ENCODE data around the gene PIGK. TPM values are rescaled to one million over a fixed set of nuclear protein-coding genes. Genes with fewer than 3 reads are reported as not detected.

The PIGK gene
- total and polyA plus RNA-seq, 2 donors (not counting 3 experiments of a cell fraction or from before 2014, with no cell fraction given), result 12.3 to 32.3 TPM

DNA sequence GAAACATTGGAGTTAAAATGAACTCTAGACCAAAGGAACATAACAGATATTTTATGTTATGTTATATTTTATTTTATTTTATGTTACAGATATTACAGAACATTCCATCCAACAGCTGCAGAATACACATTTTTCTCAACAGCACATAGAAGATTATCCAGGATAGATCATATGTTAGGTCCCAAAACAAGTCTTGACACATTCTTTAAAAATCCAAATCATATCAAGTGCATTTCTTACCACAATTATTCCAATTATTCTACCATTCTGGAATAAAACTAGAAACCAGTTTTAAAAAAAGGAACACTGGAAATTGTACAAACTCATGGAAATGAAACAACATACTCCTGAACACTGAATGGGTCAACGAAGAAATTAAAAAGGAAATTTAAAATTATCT, 30.9 kb upstream of the PIGK start:
- Histone ChIP-seq H3K27ac (ENCODE audit: insufficient read depth, low read depth, low read length) (no peak overlapping the region), H3K4me1 (ENCODE audit: control insufficient read depth, extremely low read depth, insufficient read depth, low read length) (no peaks in the 10 kb centered on the region), H3K4me2 (ENCODE audit: insufficient read depth, low read length) (no peak overlapping the region), H2AFZ (ENCODE audit: low read depth, low read length) (no peak overlapping the region), H3K79me2 (ENCODE audit: control insufficient read depth, insufficient read depth, low read length) (no peaks in the 10 kb centered on the region), H3K9me3 (replicated peaks; ENCODE audit: control insufficient read depth, insufficient read depth, low read length) (no peaks in the 10 kb centered on the region), H3K27me3 (ENCODE audit: control insufficient read depth in 2 of 2, insufficient read depth in 2 of 2, low read length in 2 of 2) (no peaks in the 10 kb centered on the region), H3K4me3 (replicated peaks in 1 of 3; ENCODE audit: insufficient read depth in 1 of 3, low read depth in 1 of 3, low read length in 3 of 3) (no peak overlapping the region), H3K9ac (replicated peaks; ENCODE audit: extremely low read depth, insufficient read depth, low read length) (no peak overlapping the region), H4K20me1 (replicated peaks; ENCODE audit: control insufficient read depth, extremely low read depth, insufficient read depth, low read length) (no peaks in the 10 kb centered on the region), H3K36me3 (ENCODE audit: control insufficient read depth in 2 of 2, extremely low read depth in 1 of 2, insufficient read depth in 2 of 2, low read length in 2 of 2) (no peaks in the 10 kb centered on the region), H3K9me1 (replicated peaks; ENCODE audit: control insufficient read depth, extremely low read depth, insufficient read depth, low read length) (no peaks in the 10 kb centered on the region)
- no peak for DNase-seq (ENCODE audit: low read depth, low spot score)
- no peak for FAIRE-seq
- TF ChIP-seq MYC (IDR thresholded peaks at IDR 0.05; ENCODE audit: low read depth, low read length) (no peak), GATA2 (IDR thresholded peaks at IDR 0.05; ENCODE audit: insufficient read depth, insufficient read length, low read depth, low read length) (no peak), JUN (IDR thresholded peaks at IDR 0.05; ENCODE audit: borderline replicate concordance, insufficient read depth, insufficient read length, low read depth) (no peak), EZH2 (IDR thresholded peaks at IDR 0.05; ENCODE audit: borderline replicate concordance, low read depth, low read length, severe bottlenecking) (no peak), POLR2AphosphoS5 (IDR thresholded peaks at IDR 0.05; ENCODE audit: insufficient read depth, low read depth, low read length) (no peak)
- TF ChIP-seq, protein P1, sequence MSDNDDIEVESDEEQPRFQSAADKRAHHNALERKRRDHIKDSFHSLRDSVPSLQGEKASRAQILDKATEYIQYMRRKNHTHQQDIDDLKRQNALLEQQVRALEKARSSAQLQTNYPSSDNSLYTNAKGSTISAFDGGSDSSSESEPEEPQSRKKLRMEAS (IDR thresholded peaks at IDR 0.05; ENCODE audit: insufficient read depth, insufficient read length), result no peak
- TF ChIP-seq, protein P2, sequence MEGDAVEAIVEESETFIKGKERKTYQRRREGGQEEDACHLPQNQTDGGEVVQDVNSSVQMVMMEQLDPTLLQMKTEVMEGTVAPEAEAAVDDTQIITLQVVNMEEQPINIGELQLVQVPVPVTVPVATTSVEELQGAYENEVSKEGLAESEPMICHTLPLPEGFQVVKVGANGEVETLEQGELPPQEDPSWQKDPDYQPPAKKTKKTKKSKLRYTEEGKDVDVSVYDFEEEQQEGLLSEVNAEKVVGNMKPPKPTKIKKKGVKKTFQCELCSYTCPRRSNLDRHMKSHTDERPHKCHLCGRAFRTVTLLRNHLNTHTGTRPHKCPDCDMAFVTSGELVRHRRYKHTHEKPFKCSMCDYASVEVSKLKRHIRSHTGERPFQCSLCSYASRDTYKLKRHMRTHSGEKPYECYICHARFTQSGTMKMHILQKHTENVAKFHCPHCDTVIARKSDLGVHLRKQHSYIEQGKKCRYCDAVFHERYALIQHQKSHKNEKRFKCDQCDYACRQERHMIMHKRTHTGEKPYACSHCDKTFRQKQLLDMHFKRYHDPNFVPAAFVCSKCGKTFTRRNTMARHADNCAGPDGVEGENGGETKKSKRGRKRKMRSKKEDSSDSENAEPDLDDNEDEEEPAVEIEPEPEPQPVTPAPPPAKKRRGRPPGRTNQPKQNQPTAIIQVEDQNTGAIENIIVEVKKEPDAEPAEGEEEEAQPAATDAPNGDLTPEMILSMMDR (IDR thresholded peaks at IDR 0.05; ENCODE audit: extremely low read depth in 1 of 2, insufficient read depth in 1 of 2, low read depth in 1 of 2, low read length in 2 of 2), result no peak
- ChIA-PET POLR2A (no interaction called here), CTCF (no interaction called here)
- dilution Hi-C loops (cut with MboI; ENCODE audit: extremely low pct_ligation_motif_present, low sequenced_read_pairs), result no loop called here
- intact Hi-C loops (cut with micrococcal nuclease), result no loop called here
- no TSS peak for BruUV-seq (replicated peaks)

Data from endothelial cell of umbilical vein (primary cell).